ENCODE results near the gene DOK5. TPM values are rescaled to one million over a fixed set of nuclear protein-coding genes. Genes with fewer than 3 reads are reported as not detected.
A peak's percentile ranks its signal among the peaks of the same experiment; 100 is the strongest.

The DOK5 gene
- total RNA-seq, 1 experiment from 2014 or later = 4.9 TPM

GRCh38 chr20:54494303-54495006, 19.1 kb downstream of the DOK5 start:
- DNase-seq (ENCODE audit: low spot score) = no peak
- BruUV-seq (replicated peaks) = no TSS peak
- ChIA-PET POLR2A (ENCODE audit: low non-redundant PET) (no interaction called here), CTCF (no interaction called here)
- no peaks in the 10 kb centered on the region for H3K36me3 ChIP-seq (ENCODE audit: insufficient read depth, low read length, poor library complexity, severe bottlenecking)
- H3K27me3 ChIP-seq (replicated peaks; ENCODE audit: insufficient read depth, low read depth, low read length, poor library complexity) = no peaks in the 10 kb centered on the region
- no peak overlapping the region for H3K4me3 ChIP-seq (ENCODE audit: low read depth, low read length, poor library complexity, severe bottlenecking)
- H3K4me1 ChIP-seq (ENCODE audit: insufficient read depth, low read length, poor library complexity, severe bottlenecking) = peaks cover 15% of the 10 kb centered on the region
- no peak for TF ChIP-seq CTCF (conservative IDR thresholded peaks at IDR 0.05; ENCODE audit: low read depth, low read length)
- H3K9me3 ChIP-seq (ENCODE audit: low read depth, low read length, poor library complexity, severe bottlenecking) = no peaks in the 10 kb centered on the region
- intact Hi-C loops (cut with micrococcal nuclease; ENCODE audit: unreplicated experiment) = no loop called here
- no peak overlapping the region for H3K27ac ChIP-seq (ENCODE audit: low read depth, low read length, poor library complexity, severe bottlenecking)

GRCh38 chr20:54497931-54498718, 22.7 kb downstream of the DOK5 start:
- intact Hi-C loops (cut with micrococcal nuclease; ENCODE audit: unreplicated experiment) = no loop called here
- POLR2A ChIA-PET (ENCODE audit: low non-redundant PET) = no interaction called here
- BruUV-seq (replicated peaks) = no TSS peak
- peak; percentile 35 for DNase-seq (ENCODE audit: low spot score)
- peaks cover 21% of the 10 kb centered on the region for H3K4me1 ChIP-seq (ENCODE audit: insufficient read depth, low read length, poor library complexity, severe bottlenecking)
- no peaks in the 10 kb centered on the region for H3K9me3 ChIP-seq (ENCODE audit: low read depth, low read length, poor library complexity, severe bottlenecking)
- H3K27me3 ChIP-seq (replicated peaks; ENCODE audit: insufficient read depth, low read depth, low read length, poor library complexity) = no peaks in the 10 kb centered on the region
- TF ChIP-seq CTCF (conservative IDR thresholded peaks at IDR 0.05; ENCODE audit: low read depth, low read length) = no peak
- no peak for TF ChIP-seq EZH2 (IDR thresholded peaks at IDR 0.05; ENCODE audit: borderline replicate concordance, low read depth, low read length, poor library complexity, severe bottlenecking)
- no peak overlapping the region for H3K4me3 ChIP-seq (ENCODE audit: low read depth, low read length, poor library complexity, severe bottlenecking)
- CTCF ChIA-PET = no interaction called here
- H3K36me3 ChIP-seq (ENCODE audit: insufficient read depth, low read length, poor library complexity, severe bottlenecking) = no peaks in the 10 kb centered on the region
- H3K27ac ChIP-seq (ENCODE audit: low read depth, low read length, poor library complexity, severe bottlenecking) = no peak overlapping the region

GRCh38 chr20:54499111-54499510, 23.7 kb downstream of the DOK5 start:
- BruUV-seq (replicated peaks) = no TSS peak
- no peaks in the 10 kb centered on the region for H3K9me3 ChIP-seq (ENCODE audit: low read depth, low read length, poor library complexity, severe bottlenecking)
- TF ChIP-seq CTCF (conservative IDR thresholded peaks at IDR 0.05; ENCODE audit: low read depth, low read length) (no peak), EZH2 (IDR thresholded peaks at IDR 0.05; ENCODE audit: borderline replicate concordance, low read depth, low read length, poor library complexity, severe bottlenecking) (no peak)
- intact Hi-C loops (cut with micrococcal nuclease; ENCODE audit: unreplicated experiment) = no loop called here
- H3K27ac ChIP-seq (ENCODE audit: low read depth, low read length, poor library complexity, severe bottlenecking) = no peak overlapping the region
- peaks cover 21% of the 10 kb centered on the region for H3K4me1 ChIP-seq (ENCODE audit: insufficient read depth, low read length, poor library complexity, severe bottlenecking)
- no peak overlapping the region for H3K4me3 ChIP-seq (ENCODE audit: low read depth, low read length, poor library complexity, severe bottlenecking)
- DNase-seq (ENCODE audit: low spot score) = peak; percentile 59
- CTCF ChIA-PET = no interaction called here
- H3K36me3 ChIP-seq (ENCODE audit: insufficient read depth, low read length, poor library complexity, severe bottlenecking) = no peaks in the 10 kb centered on the region
- POLR2A ChIA-PET (ENCODE audit: low non-redundant PET) = no interaction called here
- no peaks in the 10 kb centered on the region for H3K27me3 ChIP-seq (replicated peaks; ENCODE audit: insufficient read depth, low read depth, low read length, poor library complexity)

Measured in A673 (cell line).